Spinal cord (tissue), 10 donors: ENCODE results near the gene MSI2. TPM values are rescaled to one million over a fixed set of nuclear protein-coding genes. Genes with fewer than 3 reads are reported as not detected.

Experiments used
- DNase-seq, 6 donors: peaks; one replicate each; pipeline versions ENCODE4 v3.0.0 to v3.0.0-alpha.2; 2013 to 2015; ENCODE audit warnings: low spot score in 6 of 6, low read depth in 4 of 6
- H3K27ac ChIP-seq: one replicate; pipeline ENCODE4 v1.5.1; 2013; ENCODE audit warnings: low read depth, low read length, control low read depth
- H3K27me3 ChIP-seq: one replicate; pipeline ENCODE4 v1.6.1; 2013; ENCODE audit warnings: low read length; ENCODE audit not compliant: control insufficient read depth, insufficient read depth
- H3K36me3 ChIP-seq: one replicate; pipeline ENCODE4 v1.6.1; 2013; ENCODE audit warnings: low read length; ENCODE audit not compliant: control insufficient read depth, insufficient read depth
- H3K4me1 ChIP-seq: one replicate; pipeline ENCODE4 v1.6.1; 2013; ENCODE audit warnings: low read length; ENCODE audit not compliant: control insufficient read depth, insufficient read depth
- H3K4me3 ChIP-seq: one replicate; pipeline ENCODE4 v1.5.1; 2013; ENCODE audit warnings: low read depth, low read length, control low read depth
- H3K9me3 ChIP-seq: one replicate; pipeline ENCODE4 v1.6.1; 2013; ENCODE audit warnings: low read length; ENCODE audit not compliant: control insufficient read depth, insufficient read depth
- WGBS: methylation state at CpG from one replicate; pipeline ENCODE4 v1.1.5; 2013; ENCODE audit warnings: missing lambda C conversion rate; ENCODE audit not compliant: insufficient coverage; 5-methylcytosine and 5-hydroxymethylcytosine counted together
- polyA plus RNA-seq, 2 donors: library from polyadenylated mRNA; unstranded; fragments of 120-200 nt; gene quantifications; one replicate each; pipeline ENCODE4 v1.2.1, GENCODE V29; 2013; ENCODE audit not compliant: insufficient read length in 2 of 2
- total RNA-seq, 2 donors: library from RNA; depleted of rRNA in 1 of 2; stranded (reverse); fragments of 120-200 nt in 1 of 2; fragments of >200 nt in 1 of 2; gene quantifications; one replicate each; pipeline versions ENCODE4 v1.2.3 to v1.2.4, GENCODE V29; 2013 to 2014
- donor health status: healthy.

Gene MSI2
- total and polyA plus RNA-seq, 4 donors, result 92.8 to 167 (median 109) TPM

DNA sequence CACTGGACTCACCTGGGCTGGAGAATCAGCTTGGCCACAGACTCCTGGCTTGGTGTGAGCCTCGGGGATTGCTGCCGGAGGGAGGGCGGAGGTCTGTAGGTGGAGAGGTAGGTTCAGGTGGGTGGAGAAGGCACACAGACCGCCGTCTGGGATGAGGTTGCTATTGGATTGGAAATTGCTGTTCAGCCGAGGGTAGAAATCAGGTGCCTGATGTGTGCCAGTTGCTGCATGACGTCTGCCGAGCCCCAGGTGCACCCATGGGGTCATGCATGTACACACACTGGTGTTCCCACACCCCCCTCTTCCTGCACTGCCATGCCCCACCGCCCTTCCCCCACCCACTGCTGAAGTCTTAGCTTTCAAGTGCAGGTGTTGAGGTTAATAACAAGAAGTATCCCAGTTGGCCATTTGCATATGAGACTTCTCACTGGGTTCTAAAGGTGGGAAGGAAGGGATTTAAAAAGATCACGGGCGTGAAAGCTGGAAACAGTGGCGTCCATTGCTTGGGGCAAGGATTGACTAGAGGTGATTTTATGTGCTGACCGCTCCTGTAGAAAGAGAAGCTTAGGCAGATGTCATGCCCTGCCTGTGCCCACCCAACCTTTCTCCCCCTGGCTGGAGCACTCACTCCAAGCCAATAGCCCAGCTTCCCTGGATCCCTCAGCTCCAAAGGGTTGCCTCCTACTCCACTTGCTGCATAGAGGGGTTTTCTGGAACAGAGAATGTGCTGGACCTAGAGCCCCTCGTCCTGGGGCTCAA is 295.2 kb downstream of the MSI2 start:
- Histone ChIP-seq H3K4me3 (no peak overlapping the region), H3K36me3 (no peaks in the 10 kb centered on the region), H3K9me3 (no peaks in the 10 kb centered on the region), H3K4me1 (peaks cover 83% of the 10 kb centered on the region), H3K27ac (peak overlapping the region; percentile 78), H3K27me3 (no peaks in the 10 kb centered on the region)
- DNase-seq, result no peak
- 60% methylated on average over 7 of the region's 14 CpGs for WGBS

DNA sequence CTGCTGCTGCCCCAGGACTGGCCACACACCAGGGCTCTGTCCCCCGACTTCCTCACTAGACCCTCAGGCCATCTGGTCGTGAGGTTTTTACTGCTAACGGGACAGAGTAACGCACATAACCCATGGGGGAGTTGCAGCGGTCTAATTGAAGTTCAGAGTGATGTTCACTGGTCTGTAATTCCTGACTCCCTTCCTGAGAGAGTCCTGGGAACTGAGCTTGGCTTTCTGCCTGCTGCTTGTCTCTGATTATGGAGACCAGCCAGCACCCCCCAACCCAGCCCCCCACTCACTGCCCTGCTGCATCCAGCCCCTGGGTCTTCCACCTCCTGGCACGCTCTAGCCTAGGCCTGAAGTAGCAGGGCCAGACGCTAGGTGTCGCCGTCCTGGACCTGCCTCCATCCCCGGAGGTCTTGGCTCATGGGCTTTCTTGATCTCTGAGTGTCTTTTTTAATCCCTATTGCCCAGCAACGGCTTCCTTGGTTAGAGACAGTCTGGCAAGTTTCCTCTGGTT is 295.8 kb downstream of the MSI2 start:
- no peaks in the 10 kb centered on the region for H3K36me3 ChIP-seq
- H3K9me3 ChIP-seq, result no peaks in the 10 kb centered on the region
- WGBS, result 21% methylated on average over 9 of the region's 11 CpGs
- no peaks in the 10 kb centered on the region for H3K27me3 ChIP-seq
- peak in 2 of 6 donors; percentile 90 to 91 for DNase-seq
- no peak overlapping the region for H3K4me3 ChIP-seq
- peaks cover 81% of the 10 kb centered on the region for H3K4me1 ChIP-seq
- peak overlapping the region; percentile 78 for H3K27ac ChIP-seq

DNA sequence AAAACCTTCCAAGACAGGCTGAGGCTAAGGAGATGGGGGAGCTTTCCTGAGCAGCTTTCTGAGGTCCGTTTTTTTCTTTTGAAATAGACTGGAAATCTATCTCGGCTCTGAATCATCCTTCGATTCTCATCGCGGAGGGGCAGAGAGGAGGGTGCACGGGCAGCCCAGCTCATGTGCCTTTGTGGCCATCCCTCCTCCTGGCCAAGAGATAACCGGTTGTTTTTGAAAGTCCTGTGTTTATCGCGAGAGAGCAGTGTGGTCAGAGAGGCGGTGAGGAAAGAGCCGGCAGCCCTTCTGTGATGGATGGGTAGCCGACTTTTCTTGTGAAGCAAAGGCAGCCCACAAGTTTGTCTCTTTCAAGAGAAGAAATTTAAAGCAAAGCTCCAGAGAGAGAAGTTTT is 297.2 kb downstream of the MSI2 start:
- DNase-seq, result no peak

DNA sequence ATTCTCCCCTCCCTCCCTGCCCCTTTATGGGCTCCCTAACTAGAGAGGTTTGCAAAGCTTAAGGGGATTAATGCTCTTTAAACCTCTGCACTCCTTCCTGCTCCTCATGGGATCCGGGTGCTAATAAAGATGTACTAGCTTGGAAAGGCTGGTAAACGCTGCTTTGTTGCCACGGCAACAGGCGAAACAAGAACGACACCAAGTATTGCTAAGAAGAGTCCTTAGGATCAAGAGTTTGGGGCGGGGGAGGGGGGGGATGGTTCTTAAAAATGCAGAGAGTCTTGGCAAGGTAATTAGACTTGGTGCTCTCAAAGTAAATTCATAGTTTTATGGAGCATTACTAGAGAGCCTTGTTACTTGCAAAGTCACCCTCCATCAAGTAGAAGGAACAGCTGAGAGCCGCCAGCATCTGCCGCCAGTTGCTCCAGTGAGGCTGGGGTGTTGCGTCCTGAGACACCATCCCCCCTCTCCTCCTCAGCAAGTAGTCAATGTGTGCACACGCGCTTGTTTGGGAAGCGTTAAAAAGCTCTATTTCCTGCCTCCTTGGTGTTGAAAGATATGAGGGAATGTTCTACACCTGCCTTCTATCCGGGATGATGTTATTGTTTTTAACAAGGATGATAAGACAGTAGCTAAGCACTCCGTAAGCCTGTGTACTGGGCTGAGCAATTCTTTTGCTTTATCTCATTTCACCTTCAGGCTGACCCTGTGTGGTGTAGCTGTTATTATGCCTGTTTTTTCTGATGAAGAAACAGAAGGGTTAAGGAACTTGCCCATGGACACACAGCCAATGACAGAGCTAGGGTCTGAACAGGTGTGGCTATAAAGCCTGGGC is 297.9 kb downstream of the MSI2 start:
- no peak overlapping the region for H3K4me3 ChIP-seq
- H3K36me3 ChIP-seq, result peaks cover 2% of the 10 kb centered on the region
- DNase-seq, result peak in 2 of 6 donors; percentile 89 to 94
- peak overlapping the region; percentile 78 for H3K27ac ChIP-seq
- H3K27me3 ChIP-seq, result no peaks in the 10 kb centered on the region
- peaks cover 86% of the 10 kb centered on the region for H3K4me1 ChIP-seq
- no peaks in the 10 kb centered on the region for H3K9me3 ChIP-seq
- 38% methylated on average over 11 of the region's 14 CpGs for WGBS

More for the DNA sequence above, 297.2 kb downstream of the MSI2 start:
- Histone ChIP-seq H3K36me3 (no peaks in the 10 kb centered on the region), H3K4me1 (peaks cover 84% of the 10 kb centered on the region), H3K4me3 (no peak overlapping the region), H3K9me3 (no peaks in the 10 kb centered on the region), H3K27ac (peak overlapping the region; percentile 78), H3K27me3 (no peaks in the 10 kb centered on the region)
- 10% methylated on average over 12 of the region's 12 CpGs for WGBS

DNA sequence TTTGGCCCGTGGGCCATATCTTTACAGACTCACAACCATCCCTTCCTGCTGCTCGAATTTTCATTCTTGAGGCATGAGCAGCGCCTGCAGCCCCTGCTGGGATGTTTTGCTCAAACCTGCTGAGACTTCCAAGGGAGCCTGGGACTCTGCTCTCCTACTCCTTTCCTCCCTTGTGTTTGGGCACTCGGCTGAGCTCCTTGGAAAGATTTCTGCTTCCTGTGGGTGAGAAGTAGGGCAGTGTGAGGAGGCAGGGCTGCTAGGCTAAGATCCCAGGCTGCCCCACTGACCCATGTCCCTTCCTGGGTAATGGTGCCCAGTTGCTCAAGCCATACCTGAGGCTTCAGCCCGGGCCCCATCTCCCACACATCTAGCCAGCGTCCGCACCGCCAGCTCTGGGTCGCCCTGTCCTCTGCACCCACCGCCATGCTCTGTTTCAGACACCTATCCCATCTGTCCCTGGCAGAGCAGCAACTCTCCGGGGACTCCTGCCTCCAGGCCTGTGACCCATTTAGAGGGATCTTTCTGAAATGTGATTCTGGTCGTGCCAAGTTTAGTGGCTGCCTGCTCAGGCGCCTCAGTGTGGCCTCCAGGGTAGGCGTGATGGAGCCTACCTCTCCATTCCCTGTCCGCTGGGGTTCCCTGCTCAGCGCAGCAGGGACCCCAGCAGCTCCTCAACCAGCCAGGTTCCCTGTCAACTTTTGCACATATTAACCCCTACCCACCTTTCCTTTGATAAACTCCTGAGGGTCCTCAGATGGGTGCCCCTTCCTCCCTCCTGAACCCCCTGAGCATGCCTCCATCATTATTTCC is 298.7 kb downstream of the MSI2 start:
- H3K4me1 ChIP-seq, result peaks cover 87% of the 10 kb centered on the region
- H3K4me3 ChIP-seq, result no peak overlapping the region
- no peaks in the 10 kb centered on the region for H3K9me3 ChIP-seq
- peaks cover 8% of the 10 kb centered on the region for H3K36me3 ChIP-seq
- no peaks in the 10 kb centered on the region for H3K27me3 ChIP-seq
- DNase-seq, result no peak
- H3K27ac ChIP-seq, result peak overlapping the region; percentile 78
- WGBS, result 72% methylated on average over 15 of the region's 16 CpGs

DNA sequence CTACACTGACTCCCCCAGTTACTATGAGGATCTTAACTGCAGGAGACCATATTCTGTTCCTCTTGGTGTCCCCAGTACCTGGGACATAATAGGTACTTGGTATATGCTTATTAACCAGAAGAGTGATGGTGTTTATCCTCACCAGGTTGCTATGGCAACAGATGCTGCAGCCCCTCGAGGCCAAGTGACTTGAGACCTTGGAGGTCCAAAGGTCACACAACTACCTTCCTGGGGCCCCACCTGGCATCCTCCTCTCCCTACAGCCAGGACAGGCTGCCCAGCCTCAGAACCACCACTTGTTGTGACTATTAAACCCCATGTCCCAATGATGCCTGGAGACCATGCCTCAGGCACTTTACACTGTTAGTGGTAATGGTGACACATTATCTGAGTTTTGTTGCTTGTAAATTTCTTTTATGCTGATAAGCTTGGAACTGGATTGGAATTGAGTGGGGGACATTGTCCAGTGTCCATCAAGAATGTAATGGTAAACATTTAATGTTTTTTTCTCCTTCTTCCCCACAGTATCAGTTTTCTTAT is 299.4 kb downstream of the MSI2 start:
- Histone ChIP-seq H3K27me3 (no peaks in the 10 kb centered on the region), H3K27ac (peak overlapping the region; percentile 38), H3K9me3 (no peaks in the 10 kb centered on the region), H3K4me3 (no peak overlapping the region), H3K4me1 (peaks cover 88% of the 10 kb centered on the region), H3K36me3 (peaks cover 8% of the 10 kb centered on the region)
- no peak for DNase-seq
- WGBS, result 14% methylated on average over 1 of the region's 1 CpG

DNA sequence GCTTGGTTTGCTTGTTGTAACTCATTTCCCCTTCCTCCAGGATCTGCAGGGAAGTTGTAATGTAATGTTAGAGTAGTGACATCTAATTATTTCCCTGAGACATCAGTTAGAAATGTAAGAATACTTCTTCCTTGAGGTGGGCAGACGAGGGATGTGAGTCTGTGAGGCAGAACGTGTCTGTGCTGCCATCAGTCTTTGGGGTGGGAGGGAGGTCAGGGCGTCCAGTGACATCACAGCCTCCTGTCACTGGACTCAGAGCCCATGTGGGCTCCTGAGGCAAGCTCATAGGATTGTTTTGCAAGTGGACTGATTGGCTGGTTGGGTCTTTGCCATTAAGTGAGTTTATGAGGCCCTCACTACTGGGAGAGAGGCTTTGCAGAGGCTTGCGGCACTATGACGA is 300.0 kb downstream of the MSI2 start:
- H3K9me3 ChIP-seq, result no peaks in the 10 kb centered on the region
- DNase-seq, result no peak
- H3K4me1 ChIP-seq, result peaks cover 90% of the 10 kb centered on the region
- H3K36me3 ChIP-seq, result peaks cover 8% of the 10 kb centered on the region
- H3K4me3 ChIP-seq, result no peak overlapping the region
- H3K27ac ChIP-seq, result no peak overlapping the region
- no peaks in the 10 kb centered on the region for H3K27me3 ChIP-seq
- 70% methylated on average over 3 of the region's 5 CpGs for WGBS

DNA sequence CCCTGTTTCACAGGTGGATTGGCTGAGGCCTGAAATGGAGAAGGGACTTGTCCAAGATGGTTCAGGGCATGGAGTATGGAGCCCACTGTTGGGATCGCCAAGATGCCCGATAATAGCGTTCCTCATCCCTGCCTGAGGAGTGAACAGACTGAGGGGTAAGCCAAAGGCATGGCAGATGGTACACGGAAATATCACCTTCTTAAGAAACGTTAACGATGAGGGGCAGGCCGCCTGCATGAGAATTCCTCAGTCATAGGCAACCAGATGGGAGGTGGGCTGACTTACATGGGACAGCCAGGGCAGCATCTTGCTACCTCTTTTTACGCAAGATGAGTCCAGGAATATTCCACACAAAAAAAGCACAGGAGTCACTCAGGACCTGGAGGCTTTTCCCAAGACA is 300.7 kb downstream of the MSI2 start:
- Histone ChIP-seq H3K4me1 (peaks cover 88% of the 10 kb centered on the region), H3K4me3 (no peak overlapping the region), H3K36me3 (peaks cover 8% of the 10 kb centered on the region), H3K27me3 (no peaks in the 10 kb centered on the region), H3K9me3 (no peaks in the 10 kb centered on the region), H3K27ac (peak overlapping the region; percentile 72)
- WGBS, result 89% methylated on average over 8 of the region's 8 CpGs
- DNase-seq, result no peak

DNA sequence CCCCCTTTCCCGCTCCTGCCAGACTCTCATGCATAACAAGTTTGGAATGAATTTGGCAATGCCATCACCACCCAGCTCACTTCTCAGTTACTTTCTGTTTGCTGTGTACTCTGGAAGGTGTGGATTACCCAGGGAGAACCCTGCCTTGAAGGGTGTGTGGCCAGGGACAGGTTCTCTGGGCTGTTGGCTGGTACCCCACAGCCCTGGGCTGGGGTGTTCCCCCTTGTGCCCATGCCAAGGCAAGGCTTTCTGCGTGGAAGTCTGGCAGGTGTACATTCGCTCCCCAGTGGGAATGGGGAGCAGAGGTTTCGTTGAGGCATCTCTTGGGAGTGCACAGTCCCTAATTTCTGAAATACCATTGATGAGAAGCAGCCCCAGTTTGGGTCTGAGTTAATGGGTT is 301.1 kb downstream of the MSI2 start:
- Histone ChIP-seq H3K36me3 (peaks cover 8% of the 10 kb centered on the region), H3K27me3 (no peaks in the 10 kb centered on the region), H3K4me3 (no peak overlapping the region), H3K9me3 (no peaks in the 10 kb centered on the region), H3K4me1 (peaks cover 87% of the 10 kb centered on the region), H3K27ac (peak overlapping the region; percentile 72)
- no peak for DNase-seq
- 69% methylated on average over 3 of the region's 4 CpGs for WGBS
